ENCODE results near the gene ZNF14.

DNA sequence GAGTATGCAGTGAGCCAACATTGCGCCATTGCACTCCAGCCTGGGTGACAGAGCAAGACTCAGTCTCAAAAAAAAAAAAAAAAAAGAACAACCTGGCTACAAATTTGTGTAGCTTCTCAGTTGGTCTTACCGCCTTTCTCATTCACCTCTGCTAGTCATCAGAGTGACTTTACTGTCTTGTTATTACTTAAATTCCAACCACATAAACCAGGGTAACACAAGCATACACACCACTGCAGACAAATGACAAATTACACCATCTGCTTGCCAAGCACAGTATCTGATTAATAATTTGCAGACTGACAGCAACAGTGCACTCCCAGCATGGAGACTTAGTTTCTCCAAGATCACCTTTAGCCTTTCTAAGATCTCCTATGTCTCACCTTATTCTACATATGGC is 11.0 kb downstream of the ZNF14 start:
- TF ChIP-seq, protein P1, sequence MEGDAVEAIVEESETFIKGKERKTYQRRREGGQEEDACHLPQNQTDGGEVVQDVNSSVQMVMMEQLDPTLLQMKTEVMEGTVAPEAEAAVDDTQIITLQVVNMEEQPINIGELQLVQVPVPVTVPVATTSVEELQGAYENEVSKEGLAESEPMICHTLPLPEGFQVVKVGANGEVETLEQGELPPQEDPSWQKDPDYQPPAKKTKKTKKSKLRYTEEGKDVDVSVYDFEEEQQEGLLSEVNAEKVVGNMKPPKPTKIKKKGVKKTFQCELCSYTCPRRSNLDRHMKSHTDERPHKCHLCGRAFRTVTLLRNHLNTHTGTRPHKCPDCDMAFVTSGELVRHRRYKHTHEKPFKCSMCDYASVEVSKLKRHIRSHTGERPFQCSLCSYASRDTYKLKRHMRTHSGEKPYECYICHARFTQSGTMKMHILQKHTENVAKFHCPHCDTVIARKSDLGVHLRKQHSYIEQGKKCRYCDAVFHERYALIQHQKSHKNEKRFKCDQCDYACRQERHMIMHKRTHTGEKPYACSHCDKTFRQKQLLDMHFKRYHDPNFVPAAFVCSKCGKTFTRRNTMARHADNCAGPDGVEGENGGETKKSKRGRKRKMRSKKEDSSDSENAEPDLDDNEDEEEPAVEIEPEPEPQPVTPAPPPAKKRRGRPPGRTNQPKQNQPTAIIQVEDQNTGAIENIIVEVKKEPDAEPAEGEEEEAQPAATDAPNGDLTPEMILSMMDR (IDR thresholded peaks at IDR 0.05 in 8 of 11, conservative IDR thresholded peaks at IDR 0.05 in 3 of 11): no peak
- no peak for TF ChIP-seq POLR2A (IDR thresholded peaks at IDR 0.05)

All from spleen (tissue), 7 donors.